HG02623 (cell line): ENCODE results near the gene CLCF1.
"Not testable (repeated sequence)": the region's sequence is repeated elsewhere in the genome, so short reads cannot be mapped to it uniquely, and the experiment has no call there.

Experiments
- ATAC-seq: cut with Tn5 transposase; IDR thresholded peaks from one replicate; pipeline ENCODE4 v1.9.1; 2021; ENCODE audit warnings: moderate library complexity; ENCODE audit not compliant: unreplicated experiment

The CLCF1 gene

DNA sequence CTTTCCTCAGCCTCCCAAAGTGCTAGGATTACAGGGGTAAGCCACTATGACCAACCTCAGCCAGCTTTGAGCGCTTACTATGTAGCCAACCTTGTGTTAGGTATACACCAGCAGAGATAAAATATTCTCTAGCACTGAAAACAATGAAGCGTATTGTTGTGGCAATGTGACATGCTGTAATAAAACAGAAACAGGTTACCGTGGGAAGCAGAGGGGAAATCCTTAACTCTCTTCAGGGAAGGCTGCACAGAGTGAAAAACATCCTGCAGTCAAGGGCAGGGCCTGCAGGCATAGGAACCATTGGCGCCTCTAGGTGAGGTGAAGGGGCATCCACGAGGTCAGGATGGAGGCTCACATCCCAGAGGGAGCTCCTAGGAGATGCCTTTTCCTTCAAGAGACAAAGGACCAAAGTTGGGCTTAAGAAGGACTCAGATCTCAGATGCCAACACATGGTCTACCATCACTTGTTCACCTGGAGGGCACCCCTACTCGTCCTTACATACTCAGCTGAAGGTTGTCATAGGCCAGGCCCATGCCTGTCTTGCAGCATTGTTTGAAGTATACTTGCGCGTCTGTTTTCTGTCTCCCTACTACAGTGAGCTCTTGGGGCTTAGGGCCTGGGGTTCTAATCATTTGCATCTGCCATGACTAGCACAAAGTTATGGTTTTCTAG, 28.0 kb downstream of the CLCF1 start:
- ATAC-seq: no peak

DNA sequence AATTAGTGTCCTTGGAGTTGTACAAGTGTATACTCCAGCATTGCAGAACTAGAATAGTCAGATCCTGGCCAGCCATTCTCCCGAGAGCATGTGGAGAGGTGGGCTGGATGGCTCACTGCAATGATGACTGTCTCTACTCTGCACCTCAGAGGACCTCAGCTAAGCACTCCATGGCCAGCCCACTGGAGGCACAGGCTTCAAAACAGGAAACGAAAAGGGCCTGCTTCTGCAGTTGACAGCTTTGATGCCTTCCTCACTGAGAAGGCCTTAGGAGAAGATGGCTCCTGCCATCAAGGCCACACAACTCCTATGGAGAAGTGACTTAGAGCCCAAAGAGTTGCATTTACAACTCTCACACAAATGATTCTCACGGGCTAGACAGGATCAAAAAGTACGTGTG, 29.1 kb downstream of the CLCF1 start:
- no peak for ATAC-seq

DNA sequence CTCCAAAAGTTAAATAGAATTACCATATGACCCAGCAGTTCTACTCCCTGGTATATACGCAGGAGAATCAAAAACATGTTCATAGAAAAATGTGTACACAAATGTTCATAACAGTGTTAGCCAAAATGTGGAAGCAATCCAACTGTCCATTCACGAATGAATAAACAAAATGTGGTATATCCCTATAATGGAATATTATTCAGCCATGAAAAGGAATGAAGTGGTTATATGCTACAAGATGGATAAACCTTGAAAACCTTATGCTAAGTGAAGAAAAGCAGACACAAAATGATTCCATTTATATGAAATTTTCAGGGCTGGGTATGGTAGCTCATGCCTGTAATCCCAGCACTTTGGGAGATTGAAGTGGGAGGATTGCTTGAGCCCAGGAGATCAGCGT, 36.1 kb downstream of the CLCF1 start:
- ATAC-seq: no peak

DNA sequence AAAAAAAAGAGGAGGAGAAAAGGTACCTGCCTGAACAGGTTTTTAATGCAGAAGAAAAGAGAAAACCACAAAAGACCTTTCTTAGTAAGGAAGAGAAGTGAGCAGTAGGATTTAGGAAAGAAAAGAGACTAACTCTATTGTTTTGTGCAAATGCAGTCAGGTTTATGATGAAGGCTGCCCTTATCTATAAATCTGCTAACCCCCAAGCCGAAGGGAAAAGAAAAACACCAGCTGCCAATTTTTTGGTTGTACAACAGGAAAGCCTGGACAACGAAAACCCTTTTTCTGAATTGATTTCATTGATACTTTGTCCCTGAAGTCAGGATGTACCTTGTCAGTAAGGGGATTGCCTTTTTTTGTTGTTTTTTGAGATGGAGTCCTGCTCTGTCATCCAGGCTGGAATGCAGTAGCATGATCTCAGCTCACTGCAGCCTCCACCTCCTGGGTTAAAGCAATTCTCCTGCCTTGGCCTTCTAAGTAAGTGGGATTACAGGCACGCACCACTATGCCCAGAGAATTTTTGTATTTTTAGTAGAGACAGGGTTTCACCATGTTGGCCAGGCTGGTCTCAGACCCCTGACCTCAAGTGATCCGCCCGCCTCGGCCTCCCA, 41.2 kb downstream of the CLCF1 start:
- ATAC-seq: no peak

DNA sequence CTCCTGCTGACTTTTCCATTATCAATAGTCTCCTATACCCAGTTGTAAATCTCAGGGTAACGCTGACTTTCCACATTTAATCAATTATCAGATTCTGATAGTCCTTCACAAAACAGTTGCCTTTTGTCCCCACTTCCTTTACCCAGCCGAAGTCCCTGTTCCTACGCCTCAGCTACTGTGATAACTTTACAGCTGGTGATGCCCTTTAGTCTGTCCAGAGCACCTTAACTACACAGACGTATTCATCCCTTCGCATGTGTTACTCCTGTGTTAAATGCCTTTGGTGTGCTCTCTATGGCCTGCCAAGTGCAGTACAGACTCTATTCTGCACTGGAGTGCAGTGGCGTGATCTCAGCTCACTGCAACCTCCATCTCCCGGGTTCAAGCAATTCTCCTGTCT, 49.9 kb downstream of the CLCF1 start:
- no peak for ATAC-seq

DNA sequence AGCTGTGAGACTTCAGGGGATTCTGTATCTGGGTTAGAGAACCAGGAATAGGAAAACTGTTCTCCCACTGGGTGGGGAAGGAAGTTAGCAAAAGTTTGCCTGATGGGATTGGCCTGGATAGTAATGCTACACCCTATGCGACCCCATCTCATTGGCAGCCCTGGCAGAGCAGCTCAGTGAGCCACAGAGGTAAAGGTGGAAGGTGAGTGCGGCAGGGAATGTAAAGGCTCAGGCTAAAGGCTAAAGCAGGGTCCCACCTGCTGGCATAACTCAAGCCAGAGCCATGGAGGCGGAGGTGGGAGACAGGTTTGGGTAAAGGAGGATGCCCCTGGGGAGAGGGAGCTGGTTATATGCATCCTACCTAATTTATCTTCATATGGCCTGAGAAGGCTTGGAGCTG, 51.3 kb downstream of the CLCF1 start:
- ATAC-seq: no peak

DNA sequence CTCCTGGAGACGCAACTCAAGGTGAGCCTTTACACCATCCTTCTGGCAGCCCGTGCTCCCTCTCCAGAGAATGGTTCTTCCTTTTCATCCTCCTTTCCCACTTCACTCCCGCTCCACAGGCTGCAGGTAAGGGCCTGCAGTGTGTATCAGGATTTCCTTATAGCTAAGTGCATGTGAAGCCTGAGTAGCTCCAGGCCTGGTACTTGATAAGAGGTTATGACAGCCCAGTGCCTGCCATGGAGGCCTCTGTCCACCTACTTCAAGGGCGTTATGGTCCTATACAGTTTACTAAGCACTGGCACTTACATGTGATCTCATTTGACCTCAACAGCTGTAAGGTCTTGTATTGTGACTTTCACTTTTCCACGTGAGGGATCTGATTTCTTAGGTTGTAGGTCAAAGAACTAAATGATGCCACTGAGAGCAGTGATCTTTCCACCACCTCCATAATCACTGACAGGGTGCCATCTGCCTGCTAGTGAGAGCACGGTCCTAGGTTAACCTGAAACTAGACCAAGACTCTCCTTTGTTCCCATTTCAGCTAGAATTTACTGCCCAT, 52.0 kb downstream of the CLCF1 start:
- no peak for ATAC-seq

DNA sequence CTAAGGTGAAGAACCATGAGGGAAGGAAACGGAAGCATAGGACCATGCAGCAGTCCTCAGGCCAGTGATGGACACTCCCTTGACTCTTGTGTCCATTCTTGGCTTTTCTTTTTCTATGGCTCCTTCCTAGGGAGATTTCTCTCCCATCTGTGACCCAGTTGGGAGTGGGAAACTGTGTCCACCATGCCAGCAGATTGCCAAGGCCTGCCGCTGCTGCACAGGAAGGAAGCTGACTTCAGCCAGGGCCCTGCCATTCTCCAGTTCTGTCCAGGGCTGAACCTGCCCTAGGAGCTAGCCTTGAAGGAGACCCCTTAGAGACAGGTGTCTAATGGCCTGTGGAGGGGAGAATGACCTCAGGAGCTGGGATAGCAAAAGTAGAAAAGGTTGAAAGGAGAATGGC, 52.7 kb downstream of the CLCF1 start:
- no peak for ATAC-seq

DNA sequence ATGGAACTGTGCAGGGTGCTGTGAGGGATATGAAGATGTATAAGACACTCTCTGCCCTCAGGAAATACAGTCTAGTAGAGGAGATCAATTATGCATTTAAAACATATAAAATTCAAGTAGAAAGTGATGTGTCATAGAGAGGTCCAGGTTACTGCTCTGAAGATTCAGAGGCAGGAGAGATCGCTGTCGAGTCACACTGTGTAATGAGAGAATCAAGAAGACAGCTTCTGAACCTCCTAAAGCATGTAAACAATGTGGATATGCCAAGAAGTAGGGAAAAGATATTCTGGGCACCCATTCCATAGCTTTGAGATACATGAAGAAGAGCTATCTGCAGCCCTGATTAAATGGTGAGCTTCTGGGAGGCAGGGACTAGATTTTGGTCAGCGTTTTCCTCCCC, 53.4 kb downstream of the CLCF1 start:
- ATAC-seq: no peak

DNA sequence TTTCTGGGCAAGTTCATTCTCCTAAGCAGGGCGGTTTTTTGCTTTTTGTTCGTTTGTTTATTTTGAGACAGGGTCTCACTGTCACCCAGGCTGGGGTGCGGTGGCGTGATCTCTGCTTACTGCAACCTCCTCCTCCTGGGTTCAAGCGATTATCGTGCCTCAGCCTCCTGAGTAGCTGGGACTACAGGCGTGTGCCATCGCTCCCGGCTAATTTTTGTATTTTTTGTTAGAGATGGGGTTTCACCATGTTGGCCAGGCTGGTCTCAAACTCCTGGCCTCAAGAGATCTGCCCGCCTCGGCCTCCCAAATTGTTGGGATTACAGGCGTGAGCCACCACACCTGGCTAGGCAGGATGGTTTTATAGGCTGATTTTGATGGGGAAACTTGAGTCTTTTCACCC, 54.5 kb downstream of the CLCF1 start:
- not testable (repeated sequence) for ATAC-seq

DNA sequence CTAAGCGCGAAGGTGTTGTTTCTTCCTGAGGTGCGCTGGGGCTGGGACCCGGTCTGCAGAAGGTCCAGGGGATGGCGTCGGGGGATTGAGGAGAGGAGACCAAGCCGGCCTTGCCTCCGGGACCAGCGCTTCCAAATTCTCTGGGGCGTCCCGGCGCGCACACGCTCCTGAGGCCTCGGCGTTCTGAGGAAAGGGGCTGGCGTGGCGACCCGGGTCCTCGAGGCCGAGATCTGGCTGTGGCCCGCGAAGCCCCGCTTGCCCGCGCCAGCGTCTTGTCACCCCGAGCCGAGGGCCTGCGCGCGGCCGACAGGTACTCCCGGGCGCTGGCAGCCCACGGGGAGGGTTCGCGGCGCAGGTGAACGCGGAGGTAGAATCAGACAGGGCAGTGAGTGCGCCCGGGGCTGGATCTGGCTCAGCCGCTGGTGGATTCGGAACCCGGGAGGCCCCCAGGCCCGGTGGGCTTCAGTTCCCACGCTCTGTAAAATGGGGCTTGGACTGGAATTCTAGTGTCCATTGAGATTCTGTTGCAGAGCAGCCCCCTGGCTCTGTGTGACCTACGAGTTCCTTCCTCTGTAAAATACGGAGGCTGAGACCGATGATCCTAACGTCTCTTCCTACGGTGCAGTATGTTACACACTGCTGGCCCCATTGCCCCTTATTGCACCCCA, 55.4 kb downstream of the CLCF1 start:
- peak; percentile 4 for ATAC-seq

DNA sequence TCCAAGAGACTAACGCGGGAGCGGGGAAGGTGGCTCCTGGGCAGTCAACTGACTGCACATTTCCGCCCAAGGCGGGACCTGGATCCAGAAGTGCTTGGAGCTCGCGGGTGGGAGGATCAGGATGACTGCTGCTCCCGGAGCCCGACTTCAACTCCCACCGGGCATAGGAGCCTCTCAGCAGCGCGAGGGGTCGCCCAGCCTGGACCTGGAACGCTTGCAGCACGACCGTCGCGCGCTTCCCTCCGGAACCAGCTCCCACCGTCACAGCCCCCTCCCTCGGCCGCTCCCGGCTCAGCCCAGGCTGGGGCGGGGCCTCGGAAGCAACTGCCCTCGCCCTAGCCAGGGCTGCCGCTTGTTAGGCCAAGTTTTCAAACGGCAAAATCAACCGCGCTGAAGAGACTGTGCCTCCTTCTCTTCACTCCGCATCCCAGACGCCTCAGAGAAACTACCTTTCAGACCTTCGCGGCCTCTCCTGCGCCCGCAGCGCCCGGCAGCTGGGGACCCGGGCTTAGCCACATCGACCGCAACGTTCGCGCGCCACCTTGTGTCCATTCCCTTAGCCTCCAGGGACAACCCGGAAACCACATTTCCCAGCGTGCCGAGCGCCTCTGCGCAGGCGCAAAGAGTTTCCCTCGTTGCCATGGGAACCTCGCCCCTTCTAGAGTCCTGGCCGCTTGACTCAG, 56.1 kb downstream of the CLCF1 start:
- peak; percentile 77 for ATAC-seq

DNA sequence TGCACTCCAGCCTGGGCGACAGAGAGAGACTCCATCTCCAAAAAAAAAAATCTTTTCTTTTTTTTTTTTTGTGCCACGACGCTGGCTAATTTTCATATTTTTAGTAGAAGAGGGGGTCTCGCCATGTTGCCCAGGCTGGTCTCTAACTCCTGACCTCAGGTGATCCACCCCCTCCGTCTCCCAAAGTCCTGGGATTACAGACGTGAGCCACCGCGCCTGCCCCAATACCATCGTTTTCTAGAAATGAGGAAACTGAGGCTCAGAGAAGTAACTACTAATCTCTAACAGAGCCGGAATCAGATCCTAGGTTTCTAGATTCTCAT, 56.6 kb downstream of the CLCF1 start:
- no peak for ATAC-seq

DNA sequence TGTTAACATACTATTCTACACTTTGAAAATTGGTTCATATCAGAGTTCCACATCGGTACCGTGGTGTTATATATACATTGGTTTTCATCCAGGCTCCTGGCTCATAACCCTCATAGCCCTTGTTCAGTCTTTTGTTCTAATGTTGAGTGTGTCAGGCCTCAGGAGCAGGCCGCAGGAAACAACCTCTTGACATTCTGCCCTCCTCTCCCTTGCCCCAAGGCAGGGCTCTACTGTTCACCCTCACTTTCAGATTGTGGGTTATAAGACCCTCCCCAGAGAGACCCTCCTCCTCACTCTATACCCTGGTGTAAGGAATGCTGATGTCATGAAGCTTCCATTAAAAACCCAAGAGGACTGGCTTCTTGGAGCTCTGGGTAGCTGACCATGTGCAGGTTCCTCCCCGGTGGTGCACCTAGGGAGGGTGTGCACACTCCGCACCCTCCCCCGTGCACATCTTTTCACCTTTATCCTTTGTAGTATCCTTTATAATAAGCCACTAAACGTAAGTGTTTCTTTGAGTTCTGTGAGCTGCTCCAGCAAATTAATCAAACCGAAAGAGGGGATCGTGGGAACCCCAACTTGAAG, 58.0 kb downstream of the CLCF1 start:
- ATAC-seq: no peak

DNA sequence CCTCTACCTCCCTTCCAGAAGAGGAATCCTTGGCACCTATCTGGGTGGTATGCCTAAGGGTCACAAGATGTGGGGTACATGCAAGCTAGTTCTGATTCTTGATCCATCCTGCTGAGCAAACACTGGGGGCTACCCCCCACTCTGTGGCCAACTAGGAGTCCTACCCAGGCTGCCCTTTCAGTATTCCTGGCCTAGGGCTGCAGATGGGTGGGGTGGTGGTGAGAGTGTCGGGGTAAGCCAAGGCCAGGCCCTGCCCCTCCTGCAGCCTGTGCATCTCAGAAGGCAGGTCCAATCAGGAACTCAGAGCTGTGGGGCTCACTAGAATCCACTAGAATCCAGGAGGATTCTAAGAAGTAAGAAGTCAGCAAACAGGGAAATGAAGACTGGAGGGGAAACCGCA, 59.2 kb downstream of the CLCF1 start:
- no peak for ATAC-seq
